NOMO-1 treated with DMSO at 0.1 percent for 48 hours (cell line): ENCODE results near the gene PLPP1.
A peak's percentile ranks its signal among the peaks of the same experiment; 100 is the strongest.

Experiments
- DNase-seq: peaks from one replicate; lab custom pipeline; 2025; ENCODE audit not compliant: unreplicated experiment; lab: John Stamatoyannopoulos, UW

The PLPP1 gene

GRCh38 chr5:55413644-55414043 is 121.1 kb downstream of the PLPP1 start:
- DNase-seq = no peak

DNA sequence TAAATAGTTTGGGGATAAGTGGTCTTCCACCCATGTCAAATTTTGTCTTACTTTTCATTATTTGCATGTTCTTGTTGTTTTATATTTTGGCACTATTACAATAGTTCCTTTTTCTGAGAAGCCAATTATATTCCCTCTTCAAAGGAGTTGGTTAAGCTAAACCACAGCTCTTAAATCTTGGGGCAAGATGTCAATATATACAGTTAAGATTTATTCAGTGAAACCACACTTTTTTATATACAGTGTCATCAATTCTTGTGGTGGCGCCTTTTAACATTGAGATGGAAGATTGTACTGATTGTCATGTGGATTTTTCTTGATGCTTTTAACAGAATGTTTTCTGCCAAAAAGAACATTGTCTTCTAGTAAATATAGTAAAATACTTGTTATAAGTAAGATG is 122.9 kb downstream of the PLPP1 start:
- peak; percentile 92 for DNase-seq

DNA sequence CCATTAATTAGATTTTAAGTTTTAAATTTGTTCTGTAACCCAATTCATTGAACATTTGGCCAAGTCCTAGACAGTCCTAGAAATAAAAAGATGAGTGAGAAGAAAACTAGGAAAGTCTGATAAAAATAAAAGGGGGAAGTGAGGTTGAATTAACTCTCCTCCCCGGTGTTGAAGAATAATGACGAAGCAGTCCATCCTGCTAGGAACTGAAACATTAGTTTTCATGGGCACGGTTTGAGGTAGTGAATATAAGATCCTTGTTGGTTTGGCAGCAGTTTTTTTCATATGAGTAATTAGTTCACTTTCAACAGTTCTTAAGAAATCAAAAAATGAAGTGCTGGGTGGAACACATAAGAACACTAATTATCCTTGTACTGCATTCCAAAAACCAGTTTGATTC is 123.9 kb downstream of the PLPP1 start:
- DNase-seq = peak; percentile 93

DNA sequence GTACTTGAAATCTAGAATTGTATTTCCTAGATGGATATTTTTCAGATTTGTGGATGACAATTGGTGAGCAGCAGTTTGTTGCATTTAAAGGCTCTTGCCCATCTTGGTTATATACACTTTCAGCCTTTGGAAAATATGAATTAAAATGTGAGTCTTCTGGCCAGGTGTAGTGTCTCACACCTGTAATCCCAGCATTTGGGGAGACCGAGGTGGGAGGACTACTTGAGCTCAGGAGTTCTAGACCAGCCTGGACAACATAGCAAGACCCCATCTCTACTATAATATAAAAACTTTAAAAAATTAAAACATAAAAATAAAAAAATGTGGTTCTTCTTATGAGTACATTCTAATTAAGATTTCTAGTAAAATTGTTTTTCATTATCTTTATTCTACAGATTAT is 125.0 kb downstream of the PLPP1 start:
- no peak for DNase-seq

DNA sequence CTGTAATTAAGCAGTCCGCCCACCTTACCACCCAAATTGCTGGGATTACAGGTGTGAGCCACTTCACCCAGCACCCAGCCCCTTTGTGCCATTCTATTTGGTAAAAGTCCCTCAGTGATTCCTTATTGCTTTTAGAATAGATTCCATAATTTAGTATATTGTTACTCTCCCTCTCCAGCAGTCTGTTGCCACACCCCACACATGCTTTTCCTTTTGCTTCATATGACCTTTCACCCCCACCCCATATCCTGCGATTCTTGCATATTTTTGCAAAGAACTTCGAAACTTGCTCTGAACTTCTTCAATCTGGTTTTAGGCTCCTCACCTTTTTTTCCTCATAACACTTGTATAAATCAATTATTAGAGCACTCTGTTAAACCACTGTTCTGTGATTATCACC is 126.8 kb downstream of the PLPP1 start:
- DNase-seq = no peak

DNA sequence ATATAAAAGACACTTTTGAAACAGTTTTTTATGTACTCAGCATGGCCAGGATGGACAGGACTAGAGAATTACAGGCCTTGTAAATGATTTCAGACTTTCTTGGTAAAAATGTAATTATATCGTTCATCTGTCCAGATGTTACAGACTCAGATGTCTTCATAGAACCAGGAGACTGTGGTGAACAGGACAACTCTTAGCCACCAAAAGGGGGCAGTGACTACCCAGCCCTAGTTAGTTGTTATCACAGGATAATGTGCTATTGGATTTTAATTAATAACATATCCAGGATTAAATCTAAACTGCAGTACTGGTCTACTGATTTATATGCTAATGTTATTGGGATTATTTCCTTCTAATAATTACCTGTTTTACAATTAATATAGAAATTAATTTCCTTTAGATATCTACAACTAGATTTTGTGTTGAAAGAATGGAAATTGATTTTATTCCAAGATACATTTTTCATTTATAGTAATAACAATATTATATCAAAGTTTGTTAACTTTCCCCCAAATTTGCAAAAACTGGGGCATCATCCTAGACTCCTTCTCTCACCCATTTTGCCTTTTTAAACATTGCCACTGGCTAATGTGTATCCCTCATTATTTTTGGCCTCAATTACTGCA is 127.6 kb downstream of the PLPP1 start:
- peak; percentile 7 for DNase-seq

- DNase-seq = no peak
Observed at GRCh38 chr5:55406292-55406691, 128.5 kb downstream of the PLPP1 start.

GRCh38 chr5:55402199-55402598 is 132.6 kb downstream of the PLPP1 start:
- DNase-seq = no peak

DNA sequence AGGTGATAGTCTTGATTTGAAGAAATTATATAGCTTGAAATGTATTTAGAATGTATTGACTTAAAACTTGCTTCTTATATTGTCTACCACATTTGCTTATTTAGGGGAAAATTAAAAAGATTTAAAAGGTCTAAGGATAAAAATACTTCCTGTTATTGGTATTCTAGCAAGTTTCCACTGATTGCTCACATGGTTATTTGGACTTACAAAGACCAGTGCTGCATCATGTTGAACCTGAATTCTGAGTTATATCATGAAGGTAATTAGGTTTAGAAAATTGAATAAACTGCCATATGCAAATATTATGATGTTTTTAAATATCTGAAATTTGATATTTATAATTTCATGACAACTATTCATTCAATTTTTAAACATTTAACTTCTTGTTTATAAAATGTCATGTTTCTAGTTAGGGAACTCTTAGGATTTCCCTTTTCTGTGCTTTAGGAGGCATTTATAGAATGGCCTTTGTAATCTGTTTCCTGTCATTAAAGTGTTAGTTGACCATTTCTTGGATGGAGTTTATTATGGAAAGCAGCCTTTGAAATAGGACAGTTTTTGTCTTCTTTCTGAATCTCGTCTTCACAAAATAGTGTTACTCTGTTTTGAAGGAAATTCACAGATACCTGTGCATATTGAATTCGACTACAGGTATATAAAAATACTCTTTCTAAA is 141.1 kb downstream of the PLPP1 start:
- DNase-seq = no peak

- DNase-seq = no peak
Observed at GRCh38 chr5:55392669-55393068, 142.1 kb downstream of the PLPP1 start.

DNA sequence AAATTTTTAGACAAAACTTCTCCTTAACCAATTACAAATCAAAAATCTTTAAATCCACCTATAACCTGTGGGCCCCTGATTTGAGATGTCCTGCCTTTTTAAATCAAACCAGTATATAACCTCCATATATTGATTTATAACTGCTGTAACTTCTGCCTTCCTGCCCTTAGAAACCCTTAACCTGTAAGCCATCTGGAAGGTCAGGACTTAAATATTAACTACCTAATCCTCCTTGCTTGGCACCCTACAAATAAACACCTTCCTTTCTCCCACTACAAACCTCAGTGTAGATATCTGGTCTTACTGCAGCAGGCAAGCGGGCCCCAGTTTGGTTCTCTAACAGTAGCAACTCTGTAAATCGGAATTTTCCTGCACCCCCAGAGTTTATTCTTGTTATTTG is 143.1 kb downstream of the PLPP1 start:
- no peak for DNase-seq

DNA sequence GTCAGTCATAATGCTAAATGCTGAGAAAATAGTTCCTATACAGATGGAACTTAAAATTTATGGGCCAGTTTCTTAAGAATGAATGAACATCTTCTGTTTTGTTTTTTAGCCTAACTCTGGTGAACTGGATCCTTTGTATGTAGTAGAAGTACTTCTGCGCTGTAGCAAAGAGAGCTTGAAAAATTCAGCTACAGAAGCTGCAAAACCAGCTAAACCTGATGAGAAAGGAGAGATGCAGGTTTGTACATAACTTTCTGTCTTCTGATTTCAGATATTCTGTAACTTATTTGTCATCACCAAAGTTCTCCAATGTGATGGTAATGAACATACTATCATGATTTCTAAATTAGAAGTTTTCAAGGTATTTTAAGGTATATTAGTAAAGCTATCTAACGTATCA is 146.9 kb downstream of the PLPP1 start:
- no peak for DNase-seq

DNA sequence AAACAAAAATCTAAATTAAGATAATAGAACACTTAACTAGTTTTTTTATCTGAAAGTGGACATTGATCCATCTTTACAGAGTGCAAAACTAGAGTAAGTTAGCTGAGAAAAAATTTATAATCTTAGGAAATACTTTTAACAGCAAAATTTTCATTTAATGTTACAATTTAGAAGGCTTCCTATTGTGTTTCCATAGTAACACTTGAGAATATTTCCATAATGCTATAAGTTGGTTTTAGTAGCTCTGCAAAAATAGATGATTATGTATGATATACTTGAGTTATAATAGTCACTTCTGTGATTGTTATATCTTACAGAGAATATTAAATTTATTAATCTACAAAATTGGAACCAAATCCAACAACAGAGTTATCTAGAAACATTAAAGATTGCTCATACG is 148.4 kb downstream of the PLPP1 start:
- no peak for DNase-seq

DNA sequence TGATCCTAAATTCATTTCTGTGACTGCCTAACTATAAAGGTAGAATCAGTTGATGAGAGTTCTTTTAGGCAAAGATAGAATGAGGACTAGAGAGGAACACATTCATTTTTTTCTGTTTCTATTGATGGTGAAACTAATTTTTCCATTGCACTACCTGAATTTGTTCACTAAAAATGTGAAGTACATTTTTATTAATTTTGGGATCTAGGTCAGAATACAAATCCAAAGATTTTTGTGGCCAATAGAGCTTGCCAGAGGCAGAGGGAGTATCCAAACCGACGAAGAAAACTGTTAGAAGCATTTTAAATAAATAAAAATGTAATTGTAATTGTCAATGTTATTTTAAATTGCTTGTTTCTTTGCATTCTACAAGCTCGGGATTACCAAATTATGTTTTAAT is 148.9 kb downstream of the PLPP1 start:
- DNase-seq = no peak

DNA sequence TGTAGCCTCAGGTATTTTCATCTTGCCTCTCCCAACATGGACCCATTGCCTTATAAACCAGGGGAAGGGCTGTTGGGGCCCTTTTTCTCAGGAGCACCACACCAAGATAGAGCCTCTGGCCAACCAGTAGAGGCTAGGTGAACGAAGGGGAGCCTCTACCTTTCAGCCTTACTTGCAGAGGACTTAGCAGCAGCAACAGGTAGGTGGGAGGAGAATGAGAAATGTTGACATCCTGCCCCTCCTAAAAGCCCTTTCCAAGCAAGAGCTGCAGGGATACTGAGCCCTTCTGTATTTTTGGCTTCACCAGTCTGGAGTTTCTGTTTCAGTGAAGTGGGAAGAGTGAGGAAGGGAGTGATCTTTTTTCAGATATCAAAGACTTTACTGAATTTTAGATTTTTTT is 149.5 kb downstream of the PLPP1 start:
- no peak for DNase-seq

GRCh38 chr5:55384072-55384471 is 150.7 kb downstream of the PLPP1 start:
- no peak for DNase-seq

DNA sequence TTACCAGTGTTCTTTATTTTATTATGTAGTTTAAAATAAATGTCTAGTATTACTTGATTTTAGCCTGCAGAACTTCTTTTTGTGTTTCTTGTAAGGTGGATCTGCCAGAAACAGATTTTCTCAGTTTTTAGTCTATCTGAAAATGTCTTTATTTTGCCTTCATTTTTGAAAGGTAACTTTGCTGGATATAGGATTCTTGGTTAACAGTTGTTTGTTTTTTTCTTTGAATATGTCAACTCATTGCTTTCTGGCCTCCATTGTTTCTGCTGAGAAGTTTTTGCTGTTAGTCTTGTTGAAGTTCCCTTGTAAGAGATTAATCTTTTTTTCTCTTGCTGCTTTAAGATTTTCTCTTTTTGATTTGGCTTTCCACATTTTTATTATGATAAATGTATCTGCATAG is 151.5 kb downstream of the PLPP1 start:
- DNase-seq = no peak

GRCh38 chr5:55377810-55378209 is 157.0 kb downstream of the PLPP1 start:
- no peak for DNase-seq
